Tongue (tissue), 2 donors: ENCODE measurements around the gene RERE. TPM values are rescaled to one million over a fixed set of nuclear protein-coding genes. Genes with fewer than 3 reads are reported as not detected.
A peak's percentile ranks its signal among the peaks of the same experiment; 100 is the strongest.

Experiments used
- DNase-seq: peaks from one replicate; pipeline ENCODE4 v3.0.0-alpha.2; 2015
- total RNA-seq: library from RNA; depleted of rRNA; stranded (reverse); fragments of >200 nt; gene quantifications from one replicate; pipeline ENCODE4 v1.2.3, GENCODE V29; 2014

Gene RERE
- total RNA-seq, 1 donor from 2014 or later: 76.5 TPM

GRCh38 chr1:8664887-8665286 lies 152.6 kb downstream of the RERE start:
- no peak for DNase-seq

GRCh38 chr1:8663915-8664329 lies 153.5 kb downstream of the RERE start:
- no peak for DNase-seq

GRCh38 chr1:8663090-8663802 lies 154.2 kb downstream of the RERE start:
- no peak for DNase-seq

GRCh38 chr1:8662380-8663072 lies 154.9 kb downstream of the RERE start:
- DNase-seq: no peak

- peak; percentile 75 for DNase-seq
These were observed 156.0 kb downstream of the RERE start for GRCh38 chr1:8661185-8662110.

- peak; percentile 91 for DNase-seq
These were observed 157.0 kb downstream of the RERE start for GRCh38 chr1:8660411-8660828.

- DNase-seq: no peak
These were observed 157.8 kb downstream of the RERE start for GRCh38 chr1:8659593-8659992.

- no peak for DNase-seq
These were observed 163.6 kb downstream of the RERE start for GRCh38 chr1:8653878-8654277.

- DNase-seq: no peak
These were observed 164.9 kb downstream of the RERE start for GRCh38 chr1:8652467-8653046.

- DNase-seq: no peak
These were observed 165.5 kb downstream of the RERE start for GRCh38 chr1:8651962-8652361.

- DNase-seq: no peak
These were observed 166.1 kb downstream of the RERE start for GRCh38 chr1:8651236-8651890.

GRCh38 chr1:8649875-8650274 lies 167.6 kb downstream of the RERE start:
- no peak for DNase-seq

GRCh38 chr1:8649027-8649426 lies 168.4 kb downstream of the RERE start:
- no peak for DNase-seq

- DNase-seq: no peak
These were observed 170.4 kb downstream of the RERE start for GRCh38 chr1:8646996-8647395.

GRCh38 chr1:8646189-8646588 lies 171.3 kb downstream of the RERE start:
- DNase-seq: no peak

- no peak for DNase-seq
These were observed 173.6 kb downstream of the RERE start for GRCh38 chr1:8643542-8644536.

GRCh38 chr1:8642114-8642513 lies 175.3 kb downstream of the RERE start:
- no peak for DNase-seq

- DNase-seq: no peak
These were observed 176.0 kb downstream of the RERE start for GRCh38 chr1:8641377-8641997.

GRCh38 chr1:8640950-8641349 lies 176.5 kb downstream of the RERE start:
- no peak for DNase-seq

- DNase-seq: no peak
These were observed 178.3 kb downstream of the RERE start for GRCh38 chr1:8639148-8639547.
